Caki2 (cell line): ENCODE data around the gene RAB22A. TPM values are rescaled to one million over a fixed set of nuclear protein-coding genes. Genes with fewer than 3 reads are reported as not detected.
"Not testable (repeated sequence)": the region's sequence is repeated elsewhere in the genome, so short reads cannot be mapped to it uniquely, and the experiment has no call there.

Experiments
- DNase-seq: peaks from one replicate; pipeline ENCODE4 v3.0.0-alpha.2; 2015; ENCODE audit warnings: low read depth
- in situ Hi-C: cut with HindIII; loops from 2 replicates; pipeline ENCODE4 v1.10.0; 2016; ENCODE audit warnings: low sequenced_read_pairs, low pct_unique_long_range_greater_than_20kb, mixed read lengths
- total RNA-seq: library from RNA; depleted of rRNA; stranded (reverse); fragments of >200 nt; shearing (Covaris generic); gene quantifications from 2 replicates; pipeline ENCODE4 v1.2.3, GENCODE V29; 2014; ENCODE audit warnings: low replicate concordance

Gene RAB22A
- total RNA-seq, 1 experiment from 2014 or later, result 11.7 TPM

DNA sequence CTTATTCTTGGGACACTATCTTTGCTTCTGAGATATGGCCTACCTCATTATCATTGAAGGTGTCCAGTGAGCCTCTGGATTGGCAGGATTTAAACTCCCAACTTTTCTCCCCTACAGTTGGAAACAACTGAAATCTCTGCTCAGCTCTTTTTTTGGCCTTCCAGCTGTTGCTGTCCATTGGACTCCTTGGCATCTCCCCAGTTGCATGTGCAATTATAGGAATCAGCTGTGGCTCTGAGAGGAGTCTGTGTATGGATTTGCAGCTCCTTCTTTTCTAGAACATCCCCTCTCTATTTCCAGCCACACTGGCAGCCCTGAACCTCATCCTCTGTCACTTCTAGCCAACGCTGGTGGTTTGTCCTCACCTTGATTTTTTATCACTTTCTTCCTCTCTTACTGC lies 21.2 kb downstream of the RAB22A start:
- in situ Hi-C loops, result no loop called here
- no peak for DNase-seq

DNA sequence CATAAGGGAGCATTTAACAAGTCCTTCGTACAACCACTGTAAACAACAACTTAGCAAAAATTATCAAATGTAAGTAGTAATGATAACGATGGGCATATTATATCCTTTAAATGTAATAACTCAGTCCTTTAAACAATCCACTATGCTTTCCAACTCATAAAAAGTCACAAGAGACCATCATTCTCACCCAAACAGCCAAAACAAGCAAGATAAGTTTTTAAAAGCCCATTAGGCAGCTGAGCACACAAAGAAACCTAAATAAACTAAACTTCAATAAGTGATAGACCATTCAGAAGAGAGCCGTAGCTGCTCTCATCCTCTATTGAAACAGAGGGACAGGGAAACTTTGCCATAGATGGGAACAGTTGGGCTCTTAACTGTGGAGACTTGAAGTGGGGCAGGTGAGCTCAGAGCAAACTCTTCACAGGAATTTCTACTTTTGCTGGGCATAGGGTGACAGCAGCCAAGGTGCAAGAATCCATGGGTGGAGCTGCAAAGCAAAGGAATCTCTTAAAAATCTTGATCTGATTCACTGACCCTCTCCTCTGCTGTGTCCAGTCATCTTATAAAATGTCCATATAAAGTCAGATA lies 22.5 kb downstream of the RAB22A start:
- in situ Hi-C loops, result no loop called here
- DNase-seq, result no peak

DNA sequence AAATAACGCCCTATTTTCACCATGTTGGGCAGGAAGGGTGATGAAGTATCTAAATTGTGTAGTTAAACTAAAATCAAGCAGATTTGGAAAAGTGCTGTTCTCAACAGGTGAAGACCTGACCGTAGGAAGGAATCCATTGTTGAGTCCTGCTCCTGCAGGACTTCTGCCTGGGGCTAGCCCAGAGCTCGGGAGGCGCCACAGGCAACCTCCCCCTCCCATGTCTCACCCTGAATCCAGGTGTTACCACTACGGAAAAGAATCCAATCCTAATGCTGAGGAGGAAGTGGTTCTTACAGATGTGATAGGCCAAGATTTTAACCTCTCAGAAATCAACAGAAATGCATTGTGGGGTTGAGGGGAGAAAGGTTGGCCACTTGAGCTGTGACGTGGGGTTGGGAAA lies 30.2 kb downstream of the RAB22A start:
- in situ Hi-C loops, result no loop called here
- DNase-seq, result no peak

DNA sequence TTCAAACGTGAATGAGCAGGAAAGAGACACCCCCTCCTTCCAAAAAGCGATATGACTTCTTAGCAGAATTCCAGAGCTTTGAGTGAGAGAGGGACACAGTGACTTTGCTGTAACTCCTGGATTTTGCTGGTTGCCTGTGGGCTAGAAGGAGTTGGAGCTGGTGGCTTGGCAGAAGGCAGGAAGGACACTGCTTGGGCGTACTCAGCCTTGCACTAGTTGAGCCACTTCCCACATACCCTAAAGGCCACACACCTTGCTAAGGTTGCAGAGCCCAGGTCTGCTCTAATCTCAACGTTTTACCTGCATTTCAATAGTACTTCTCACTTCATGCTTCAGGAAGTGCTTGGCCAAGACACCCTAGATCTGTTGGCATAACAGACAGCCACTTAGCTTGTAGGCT lies 30.6 kb downstream of the RAB22A start:
- no peak for DNase-seq
- in situ Hi-C loops, result no loop called here

DNA sequence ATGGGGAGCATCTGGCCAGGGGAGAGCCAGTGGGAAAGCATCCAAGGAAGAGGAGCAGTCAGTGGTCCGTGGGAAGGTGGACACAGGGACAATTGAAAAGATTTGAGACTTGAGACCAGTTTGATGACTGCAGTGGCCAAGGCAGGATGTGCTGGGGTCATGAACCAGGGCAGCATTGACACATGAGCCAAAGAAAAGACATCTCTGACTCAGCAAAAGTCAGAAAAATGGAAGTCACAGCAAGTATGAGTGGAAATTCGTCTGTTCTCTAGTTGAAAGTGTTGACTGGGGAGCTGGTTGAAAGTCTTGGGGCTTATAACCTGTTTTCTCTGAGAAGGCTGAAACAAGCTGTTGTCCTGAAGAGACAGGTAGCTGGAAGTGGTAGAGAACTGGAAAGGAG lies 31.3 kb downstream of the RAB22A start:
- no peak for DNase-seq
- in situ Hi-C loops, result no loop called here

DNA sequence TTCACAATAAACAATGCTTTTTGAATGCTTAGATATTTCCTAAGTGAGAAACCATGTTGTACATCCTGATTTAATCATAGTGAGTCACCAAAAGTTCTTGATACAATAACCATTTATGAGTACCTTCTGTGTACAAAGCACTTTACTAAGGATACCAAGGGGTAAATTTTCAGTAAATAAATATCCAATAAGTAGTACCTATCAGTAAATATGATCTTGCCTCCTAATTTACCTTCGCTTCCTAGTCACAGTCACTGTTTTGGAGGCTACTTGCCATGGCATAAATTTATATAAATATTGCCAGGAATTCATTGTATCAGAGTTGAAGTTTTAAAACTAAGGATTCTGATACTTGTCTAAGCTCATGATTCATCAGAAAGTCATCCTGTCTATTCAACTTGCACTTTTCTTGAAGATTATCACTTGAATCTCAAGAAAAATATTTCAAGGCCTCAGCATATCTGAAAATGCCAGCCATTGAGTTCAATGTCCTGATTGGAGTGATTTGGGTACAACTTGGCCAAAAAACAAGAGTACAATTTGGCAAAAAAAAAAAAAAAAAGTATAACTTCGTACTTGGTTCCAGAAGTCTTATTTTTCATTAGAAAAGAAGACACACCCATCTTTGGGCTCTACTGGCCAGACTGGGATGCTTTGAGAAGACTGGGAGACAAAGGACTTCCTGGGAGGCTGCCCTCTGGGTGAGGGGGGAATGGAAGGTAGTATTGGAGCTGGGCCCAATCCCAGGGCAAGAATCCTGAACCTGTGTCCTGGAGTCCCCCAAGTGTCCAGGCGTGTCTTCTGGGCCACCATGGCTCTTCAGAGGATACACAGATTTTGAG lies 32.8 kb downstream of the RAB22A start:
- in situ Hi-C loops, result no loop called here

DNA sequence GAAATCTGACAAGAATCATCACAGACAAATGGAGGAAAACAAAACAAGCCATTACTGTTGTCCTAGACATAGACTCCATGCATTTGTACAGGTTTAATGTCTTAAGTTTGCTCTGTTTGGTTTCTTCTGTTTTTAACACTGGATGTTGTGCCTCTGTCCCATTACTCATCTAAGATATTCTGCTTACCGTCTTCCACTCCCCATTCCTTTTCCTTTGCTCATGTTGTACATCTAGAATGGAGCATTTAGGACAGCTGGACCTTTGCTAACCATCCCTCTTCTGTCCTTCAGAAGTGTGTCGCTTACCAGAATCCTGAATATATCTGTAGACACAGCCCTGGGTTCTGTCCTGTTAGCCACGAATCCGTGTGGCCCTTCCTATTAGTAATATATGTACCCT lies 35.2 kb downstream of the RAB22A start:
- in situ Hi-C loops, result no loop called here
- DNase-seq, result no peak

More for the DNA sequence above, 32.8 kb downstream of the RAB22A start:
- no peak for DNase-seq

DNA sequence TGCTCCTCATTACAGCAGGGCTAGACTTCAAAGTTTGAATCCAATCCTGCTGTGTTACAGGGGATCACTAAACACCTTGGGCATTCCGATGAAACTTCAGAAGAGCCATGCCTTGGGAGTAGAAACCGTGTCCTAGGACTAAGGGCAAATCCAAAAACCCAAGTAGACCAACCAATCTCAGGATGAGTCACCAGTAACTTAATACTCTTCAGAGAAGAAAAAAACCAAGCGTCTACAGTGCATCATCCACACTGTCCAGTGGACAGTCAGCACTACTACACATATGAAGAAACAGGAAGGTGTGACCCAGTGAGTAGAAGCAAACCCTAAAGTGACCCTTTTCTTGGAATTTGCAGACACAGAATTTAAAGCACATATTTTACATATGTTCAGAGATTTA lies 40.1 kb downstream of the RAB22A start:
- in situ Hi-C loops, result no loop called here
- peak; percentile 59 for DNase-seq

DNA sequence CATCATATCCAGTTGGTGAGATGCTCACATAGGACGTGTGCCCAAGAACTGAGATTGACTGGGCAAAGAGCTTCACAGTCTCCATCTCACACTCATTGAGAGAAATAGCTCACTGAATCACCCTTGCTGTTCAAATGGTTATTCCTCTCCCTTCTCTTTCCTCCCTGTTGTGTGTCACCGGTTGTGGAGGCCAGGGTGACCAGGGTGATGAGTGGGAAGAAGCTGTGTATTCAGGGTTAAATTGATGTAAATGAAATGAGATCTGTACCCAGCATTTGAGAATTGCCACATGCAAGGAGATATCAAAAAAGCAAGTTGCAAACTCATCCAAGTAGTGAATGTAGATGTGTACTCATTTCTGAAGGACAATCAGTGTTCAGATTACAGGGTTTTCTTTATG lies 43.0 kb downstream of the RAB22A start:
- no peak for DNase-seq
- in situ Hi-C loops, result no loop called here

DNA sequence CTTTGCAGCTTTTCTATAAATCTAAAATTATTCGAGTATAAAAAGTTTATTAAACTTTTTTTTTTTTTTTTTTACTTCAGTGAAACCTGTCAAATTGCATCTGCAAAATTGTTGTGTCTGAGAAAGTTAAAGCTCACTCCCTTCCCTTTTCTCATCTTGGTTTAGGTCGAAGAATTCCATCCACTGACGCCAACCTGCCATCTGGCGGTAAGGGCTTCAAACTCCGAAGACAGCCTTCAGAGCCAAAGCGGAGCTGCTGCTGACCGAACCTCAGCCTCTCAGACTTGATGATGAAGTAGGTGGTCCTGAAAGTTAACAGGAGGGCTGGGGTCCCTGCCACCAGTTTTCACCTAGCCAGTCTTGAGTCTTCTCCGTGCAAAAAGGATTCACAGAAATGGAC lies 49.9 kb downstream of the RAB22A start:
- DNase-seq, result no peak
- in situ Hi-C loops, result no loop called here

DNA sequence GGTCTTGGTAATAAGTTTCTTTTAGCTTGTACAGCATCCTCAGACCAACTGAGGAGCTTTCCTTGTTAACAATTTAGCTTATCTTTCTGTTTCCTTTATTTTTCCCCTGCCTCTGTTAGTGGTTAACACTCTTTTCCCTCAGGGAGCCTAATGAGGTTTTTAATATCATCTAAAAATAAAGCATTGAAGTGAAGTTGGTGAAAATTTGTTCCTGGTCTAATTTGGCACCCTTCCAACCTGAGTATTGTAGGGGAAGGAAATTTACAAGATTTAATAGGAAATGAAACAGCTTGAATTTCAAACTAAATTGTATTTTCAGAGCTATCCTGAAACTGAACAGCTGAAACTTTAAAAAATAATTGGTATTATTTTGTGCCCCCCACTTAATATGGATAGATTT lies 51.4 kb downstream of the RAB22A start:
- DNase-seq, result no peak
- in situ Hi-C loops, result no loop called here

DNA sequence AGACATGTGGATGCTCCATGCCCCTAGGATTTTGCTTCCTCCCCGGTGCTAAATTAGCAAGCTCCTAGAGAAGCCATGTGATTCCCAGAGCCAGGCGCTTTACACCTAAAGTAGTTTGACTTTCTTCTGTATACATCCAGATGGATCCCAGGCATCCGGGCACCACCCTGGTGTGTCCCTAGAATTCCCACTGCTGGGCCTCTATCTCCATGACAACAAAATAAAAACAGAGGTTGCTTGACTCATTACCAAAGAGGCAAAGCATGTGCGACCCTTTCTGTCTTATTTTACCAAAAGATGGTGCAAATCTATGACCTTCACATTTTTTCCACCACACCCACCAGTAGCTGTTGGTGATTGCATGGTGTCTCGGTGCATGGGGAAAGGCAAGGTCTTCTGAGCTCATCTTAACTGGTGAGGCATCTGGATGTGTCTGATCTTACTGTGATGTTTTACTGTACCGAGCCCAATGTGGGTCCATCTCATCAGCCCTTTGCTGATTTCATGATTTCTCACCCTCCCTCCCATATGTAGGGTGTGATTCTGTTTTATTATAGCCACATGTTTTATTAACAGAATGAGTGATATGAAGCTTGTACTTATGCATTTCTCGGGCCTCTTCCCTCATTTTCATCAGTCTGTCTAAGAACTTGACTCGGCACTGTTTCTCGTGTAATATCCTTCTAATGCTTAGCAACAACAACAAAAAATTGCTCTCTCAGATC lies 52.1 kb downstream of the RAB22A start:
- peak; percentile 56 for DNase-seq
- in situ Hi-C loops, result no loop called here

DNA sequence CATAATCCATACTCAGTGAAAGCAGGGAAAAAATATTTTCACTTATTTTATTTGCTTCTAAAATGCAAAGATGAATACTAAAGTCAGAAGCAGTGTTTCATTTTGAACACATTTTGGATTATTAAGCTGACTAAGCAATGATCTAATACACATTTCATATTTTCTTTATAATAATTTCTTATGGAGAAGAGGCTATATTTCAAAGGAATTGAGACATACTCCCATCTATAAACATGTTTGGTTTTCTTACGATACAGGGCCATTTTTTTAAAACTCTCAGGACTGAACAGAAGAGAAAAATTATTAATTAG lies 52.6 kb downstream of the RAB22A start:
- in situ Hi-C loops, result no loop called here
- no peak for DNase-seq

DNA sequence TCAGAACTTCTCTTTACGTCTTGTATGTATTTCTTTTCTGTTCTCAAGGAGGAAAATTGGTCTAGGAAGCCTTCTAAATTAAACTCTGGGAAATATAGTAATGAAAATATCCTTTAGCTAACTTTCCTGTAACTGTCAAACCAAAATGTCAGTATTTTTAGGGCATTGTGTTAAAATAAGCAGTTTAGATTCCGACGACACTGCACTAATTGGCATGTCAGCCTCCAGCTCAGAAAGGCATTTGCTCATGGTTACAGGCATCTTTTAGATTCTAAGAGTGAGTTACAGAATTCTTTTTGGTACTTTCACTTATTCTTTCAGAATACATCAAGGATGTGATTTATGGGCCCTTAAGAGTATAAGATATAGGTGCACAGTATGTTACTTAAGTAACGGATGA lies 53.5 kb downstream of the RAB22A start:
- in situ Hi-C loops, result no loop called here
- no peak for DNase-seq

DNA sequence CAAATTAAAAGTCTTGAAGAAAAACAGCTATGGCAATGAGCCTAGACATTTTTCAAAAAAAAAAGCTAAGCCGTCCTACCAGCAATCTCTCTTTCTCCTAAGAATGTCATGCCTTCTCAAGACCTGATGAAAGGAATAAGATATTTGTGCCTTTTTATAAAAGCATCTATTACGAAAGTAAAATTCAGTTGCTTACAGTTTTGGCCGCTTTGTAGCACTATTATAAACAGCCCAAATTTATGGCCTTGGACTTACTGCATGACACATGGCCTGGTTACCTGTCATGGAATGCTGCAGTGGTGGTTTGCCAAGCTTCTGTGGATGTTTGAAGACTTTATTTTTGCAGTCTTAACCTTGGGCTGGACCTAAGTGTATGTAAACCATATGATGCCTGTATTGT lies 57.4 kb downstream of the RAB22A start:
- DNase-seq, result no peak
- in situ Hi-C loops, result no loop called here

DNA sequence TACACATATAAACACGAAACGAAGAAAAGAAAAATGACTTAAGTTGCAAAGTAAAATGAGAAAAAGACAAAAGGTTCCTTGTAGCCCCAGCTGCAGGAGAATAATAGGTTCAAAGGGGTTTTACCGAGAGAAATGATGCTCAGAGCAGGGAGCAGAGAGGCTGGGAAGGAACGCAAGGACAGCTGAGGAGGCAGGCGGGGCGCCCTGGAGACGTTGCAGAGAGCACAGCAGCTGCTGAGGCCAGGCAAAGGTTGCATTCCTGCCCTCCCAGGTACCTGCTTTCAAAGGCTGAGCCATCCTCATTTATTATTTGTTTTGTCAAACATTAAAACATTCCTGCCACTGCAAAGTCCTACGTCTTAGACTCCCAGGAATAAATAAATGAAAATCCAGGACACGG lies 63.3 kb downstream of the RAB22A start:
- no peak for DNase-seq
- in situ Hi-C loops, result no loop called here

DNA sequence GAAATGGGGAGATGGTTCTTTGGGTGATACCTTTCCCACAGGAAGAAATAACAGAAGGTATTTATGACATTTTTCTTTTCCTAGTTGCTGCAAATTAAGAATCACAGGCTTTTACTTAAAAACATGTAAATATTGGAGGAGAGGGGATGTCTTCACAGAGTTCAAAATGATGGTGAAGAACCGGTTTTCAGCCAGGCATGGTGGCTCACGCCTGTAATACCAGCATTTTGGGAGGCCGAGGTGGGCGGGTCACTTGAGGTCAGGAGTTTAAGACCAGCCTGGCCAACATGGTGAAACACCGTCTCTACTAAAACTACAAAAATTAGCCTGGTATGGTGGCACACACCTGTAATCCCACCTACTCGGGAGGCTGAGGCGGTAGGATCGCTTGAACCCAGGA lies 63.8 kb downstream of the RAB22A start:
- DNase-seq, in situ Hi-C loops: not testable (repeated sequence)

DNA sequence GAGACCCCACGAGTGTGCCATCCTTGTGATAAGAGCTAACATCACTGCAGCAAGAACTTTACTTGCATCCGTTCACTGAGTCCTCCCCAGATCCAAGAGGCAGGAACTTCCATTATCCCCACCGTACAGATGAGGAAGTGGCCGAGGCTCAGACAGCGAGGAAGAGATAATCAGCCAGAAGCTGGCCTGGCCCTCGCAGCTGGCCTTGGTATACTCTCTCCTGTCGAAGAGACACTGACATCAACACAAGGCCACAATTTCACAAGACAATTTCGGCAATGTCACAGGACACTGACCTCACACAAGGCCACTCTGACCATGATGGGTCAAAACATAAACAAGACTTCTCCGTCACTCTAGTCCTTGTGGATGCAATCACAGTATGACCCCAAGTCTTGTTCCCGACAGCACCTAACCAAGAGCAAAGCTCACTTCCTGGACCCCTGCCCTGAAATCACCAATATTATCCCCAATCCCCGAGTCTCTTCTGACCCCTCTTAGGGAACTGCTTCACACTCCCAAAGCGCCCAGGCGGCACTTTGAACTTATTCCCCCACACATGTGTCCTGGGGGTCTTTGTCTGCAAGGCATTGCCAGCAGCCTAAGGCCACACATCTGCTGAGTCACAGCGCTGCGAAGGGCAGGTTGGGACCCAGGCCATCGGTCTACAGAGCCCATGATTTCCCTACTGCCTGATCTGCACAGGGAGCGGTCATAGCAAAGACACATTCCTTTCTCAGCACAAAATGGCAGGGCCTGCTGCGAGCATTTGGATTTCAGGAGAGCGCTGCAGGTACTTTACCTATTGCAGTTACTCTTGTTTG lies 64.7 kb downstream of the RAB22A start:
- DNase-seq, result no peak
- in situ Hi-C loops, result no loop called here
